Measurements from ENCODE around the gene PIGM. TPM values are rescaled to one million over a fixed set of nuclear protein-coding genes. Genes with fewer than 3 reads are reported as not detected.

PIGM gene
- total RNA-seq (1 to 10 TPM; 4.0 to 4.6 (median 4.3) TPM), polyA plus RNA-seq (2.7 TPM)
- long read RNA-seq, donor 1, full-length matches to known transcripts, result 25 of 25 reads
- long read RNA-seq, donor 1, partial matches to known transcripts, result 0 of 25 reads
- long read RNA-seq, donor 1, other reads (novel, unspliced or antisense), result 0 of 25 reads
- long read RNA-seq, donor 2, full-length matches to known transcripts, result 9 of 9 reads
- long read RNA-seq, donor 2, partial matches to known transcripts, result 0 of 9 reads
- long read RNA-seq, donor 2, other reads (novel, unspliced or antisense), result 0 of 9 reads
- long read RNA-seq, donor 3, full-length matches to known transcripts, result 48 of 48 reads
- long read RNA-seq, donor 3, partial matches to known transcripts, result 0 of 48 reads
- long read RNA-seq, donor 3, other reads (novel, unspliced or antisense), result 0 of 48 reads
- long read RNA-seq, donor 4, full-length matches to known transcripts, result 7 of 7 reads
- long read RNA-seq, donor 4, partial matches to known transcripts, result 0 of 7 reads
- long read RNA-seq, donor 4, other reads (novel, unspliced or antisense), result 0 of 7 reads

GRCh38 chr1:160031365-160032164 is at the start of gene PIGM:
PIGM (minus strand) TSS chr1:160031990; CDS start chr1:160031739, 251 bp downstream.
- under 1% methylated on average over 60 of the region's 60 CpGs for WGBS
- intact Hi-C loops (cut with DNase I), result no loop called here
- Histone ChIP-seq H3K4me1 (ENCODE audit: control insufficient read depth, insufficient read depth, low read length) (peaks cover 8% of the 10 kb centered on the region), H3K27me3 (ENCODE audit: control insufficient read depth, insufficient read depth) (no peaks in the 10 kb centered on the region), H3K9me3 (ENCODE audit: control insufficient read depth, low read length) (no peaks in the 10 kb centered on the region), H3K27ac (ENCODE audit: low read length) (peak within 1 kb of the TSS; percentile 88), H3K4me3 (ENCODE audit: low read length) (peak within 1 kb of the TSS; percentile 84)
- ATAC-seq (peak; percentile 97), DNase-seq (peak; percentile 95 to 97 (median 96))

- 12% methylated on average over 14 of the region's 14 CpGs for WGBS
- H3K4me3 ChIP-seq (ENCODE audit: low read length), result no peak within 1 kb of the TSS
- DNase-seq, result no peak
- H3K27me3 ChIP-seq (ENCODE audit: control insufficient read depth, insufficient read depth), result no peaks in the 10 kb centered on the region
- H3K27ac ChIP-seq (ENCODE audit: low read length), result no peak within 1 kb of the TSS
- no peak for ATAC-seq
- intact Hi-C loops (cut with DNase I), result loop anchor here in 1 of 4 donors (5.0 to 10.0 kb wide), 2 partner anchors 34 to 293 kb away; no protein-coding TSS in a partner anchor
- H3K4me1 ChIP-seq (ENCODE audit: control insufficient read depth, insufficient read depth, low read length), result no peaks in the 10 kb centered on the region
- no peaks in the 10 kb centered on the region for H3K9me3 ChIP-seq (ENCODE audit: control insufficient read depth, low read length)
Measured at GRCh38 chr1:160081261-160081936, 49.6 kb upstream of the PIGM start, which contains the start of gene KCNJ9. KCNJ9 (plus strand) TSS chr1:160081538; CDS start chr1:160084031, 2,493 bp downstream.

- no peak for ATAC-seq
- Histone ChIP-seq H3K27me3 (ENCODE audit: control insufficient read depth, insufficient read depth) (no peaks in the 10 kb centered on the region), H3K9me3 (ENCODE audit: control insufficient read depth, low read length) (no peaks in the 10 kb centered on the region), H3K4me3 (ENCODE audit: low read length) (no peak overlapping the region), H3K27ac (ENCODE audit: low read length) (no peak overlapping the region), H3K4me1 (ENCODE audit: control insufficient read depth, insufficient read depth, low read length) (no peaks in the 10 kb centered on the region)
- intact Hi-C loops (cut with DNase I), result loop anchor here in 1 of 4 donors (5.0 to 10.0 kb wide), 2 partner anchors 33 to 294 kb away; no protein-coding TSS in a partner anchor
- 68% methylated on average over 6 of the region's 6 CpGs for WGBS
- DNase-seq, result no peak
Measured at GRCh38 chr1:160080381-160081100, 48.8 kb upstream of the PIGM start.

- H3K27ac ChIP-seq (ENCODE audit: low read length), result no peak overlapping the region
- intact Hi-C loops (cut with DNase I), result no loop called here
- H3K4me1 ChIP-seq (ENCODE audit: control insufficient read depth, insufficient read depth, low read length), result no peaks in the 10 kb centered on the region
- 73% methylated on average over 4 of the region's 4 CpGs for WGBS
- no peak overlapping the region for H3K4me3 ChIP-seq (ENCODE audit: low read length)
- no peaks in the 10 kb centered on the region for H3K27me3 ChIP-seq (ENCODE audit: control insufficient read depth, insufficient read depth)
- H3K9me3 ChIP-seq (ENCODE audit: control insufficient read depth, low read length), result no peaks in the 10 kb centered on the region
- DNase-seq, result no peak
- no peak for ATAC-seq
Measured at GRCh38 chr1:160079448-160079847, 47.7 kb upstream of the PIGM start.

GRCh38 chr1:160078512-160079195 is 46.9 kb upstream of the PIGM start:
- H3K27me3 ChIP-seq (ENCODE audit: control insufficient read depth, insufficient read depth), result no peaks in the 10 kb centered on the region
- DNase-seq (peak in 1 of 3 donors; percentile 70), ATAC-seq (no peak)
- H3K4me1 ChIP-seq (ENCODE audit: control insufficient read depth, insufficient read depth, low read length), result no peaks in the 10 kb centered on the region
- no peak overlapping the region for H3K27ac ChIP-seq (ENCODE audit: low read length)
- H3K4me3 ChIP-seq (ENCODE audit: low read length), result no peak overlapping the region
- no peaks in the 10 kb centered on the region for H3K9me3 ChIP-seq (ENCODE audit: control insufficient read depth, low read length)
- intact Hi-C loops (cut with DNase I), result no loop called here
- WGBS, result 24% methylated on average over 8 of the region's 8 CpGs

- Histone ChIP-seq H3K27ac (ENCODE audit: low read length) (no peak overlapping the region), H3K9me3 (ENCODE audit: control insufficient read depth, low read length) (no peaks in the 10 kb centered on the region), H3K27me3 (ENCODE audit: control insufficient read depth, insufficient read depth) (no peaks in the 10 kb centered on the region), H3K4me1 (ENCODE audit: control insufficient read depth, insufficient read depth, low read length) (no peaks in the 10 kb centered on the region), H3K4me3 (ENCODE audit: low read length) (no peak overlapping the region)
- intact Hi-C loops (cut with DNase I), result no loop called here
- DNase-seq (no peak), ATAC-seq (no peak)
Measured at GRCh38 chr1:160077486-160077885, 45.7 kb upstream of the PIGM start.

GRCh38 chr1:160076295-160076694 is 44.5 kb upstream of the PIGM start:
- H3K4me1 ChIP-seq (ENCODE audit: control insufficient read depth, insufficient read depth, low read length), result no peaks in the 10 kb centered on the region
- 81% methylated on average over 3 of the region's 3 CpGs for WGBS
- intact Hi-C loops (cut with DNase I), result no loop called here

GRCh38 chr1:160075836-160076235 is 44.0 kb upstream of the PIGM start:
- Histone ChIP-seq H3K27me3 (ENCODE audit: control insufficient read depth, insufficient read depth) (no peaks in the 10 kb centered on the region), H3K4me1 (ENCODE audit: control insufficient read depth, insufficient read depth, low read length) (no peaks in the 10 kb centered on the region), H3K27ac (ENCODE audit: low read length) (no peak overlapping the region), H3K9me3 (ENCODE audit: control insufficient read depth, low read length) (no peaks in the 10 kb centered on the region), H3K4me3 (ENCODE audit: low read length) (no peak overlapping the region)
- ATAC-seq (no peak), DNase-seq (no peak)
- WGBS, result 50% methylated on average over 2 of the region's 2 CpGs
- intact Hi-C loops (cut with DNase I), result no loop called here

More at GRCh38 chr1:160076295-160076694, 44.5 kb upstream of the PIGM start:
- no peak for ATAC-seq
- Histone ChIP-seq H3K27ac (ENCODE audit: low read length) (no peak overlapping the region), H3K9me3 (ENCODE audit: control insufficient read depth, low read length) (no peaks in the 10 kb centered on the region), H3K27me3 (ENCODE audit: control insufficient read depth, insufficient read depth) (no peaks in the 10 kb centered on the region), H3K4me3 (ENCODE audit: low read length) (no peak overlapping the region)
- no peak for DNase-seq

- no peak for ATAC-seq
- H3K4me3 ChIP-seq (ENCODE audit: low read length), result no peak overlapping the region
- 72% methylated on average over 4 of the region's 4 CpGs for WGBS
- H3K4me1 ChIP-seq (ENCODE audit: control insufficient read depth, insufficient read depth, low read length), result no peaks in the 10 kb centered on the region
- no peaks in the 10 kb centered on the region for H3K27me3 ChIP-seq (ENCODE audit: control insufficient read depth, insufficient read depth)
- H3K9me3 ChIP-seq (ENCODE audit: control insufficient read depth, low read length), result no peaks in the 10 kb centered on the region
- no peak for DNase-seq
- H3K27ac ChIP-seq (ENCODE audit: low read length), result no peak overlapping the region
- intact Hi-C loops (cut with DNase I), result no loop called here
Measured at GRCh38 chr1:160074865-160075264, 43.1 kb upstream of the PIGM start.

- Histone ChIP-seq H3K4me3 (ENCODE audit: low read length) (no peak overlapping the region), H3K9me3 (ENCODE audit: control insufficient read depth, low read length) (no peaks in the 10 kb centered on the region), H3K4me1 (ENCODE audit: control insufficient read depth, insufficient read depth, low read length) (no peaks in the 10 kb centered on the region), H3K27me3 (ENCODE audit: control insufficient read depth, insufficient read depth) (no peaks in the 10 kb centered on the region), H3K27ac (ENCODE audit: low read length) (no peak overlapping the region)
- DNase-seq (no peak), ATAC-seq (no peak)
- intact Hi-C loops (cut with DNase I), result no loop called here
- 85% methylated on average over 5 of the region's 5 CpGs for WGBS
Measured at GRCh38 chr1:160071289-160071688, 39.5 kb upstream of the PIGM start.

Data from right cardiac atrium (tissue), 5 donors.